K562 (cell line): ENCODE results near the gene NOL4L. TPM values are rescaled to one million over a fixed set of nuclear protein-coding genes. Genes with fewer than 3 reads are reported as not detected.

ENCODE experiments used
- ATAC-seq: fragments of 200-7000 bp; cut with Tn5 transposase; 3 replicates; pipeline ENCODE4 v1.9.1; 2020; ENCODE audit warnings: moderate library complexity
- BruUV-seq: library from RNA; stranded (reverse); fragments of 400-500 nt; replicated peaks from 2 replicates; lab custom pipeline; 2021; lab: Mats Ljungman, UMichigan
- CTCF ChIA-PET: fragments of 300-600 bp; formaldehyde crosslinking; extraction: SDS; loops from one replicate; lab custom pipeline; 2021; ENCODE audit warnings: low intra/inter-chr PET ratio; lab: Yijun Ruan, JAX
- POLR2A ChIA-PET: fragments of 300-600, 350-650 bp; sonication (Branson Sonifier 250); formaldehyde crosslinking; extraction: SDS; loops from one replicate; lab custom pipeline; 2021; ENCODE audit warnings: antibody characterized with exemption, inconsistent platforms; lab: Yijun Ruan, JAX
- DNase-seq, 4 experiments: peaks; one replicate each; pipeline versions ENCODE4 v3.0.0 to v3.0.0-alpha.2; 2011 to 2018; ENCODE audit warnings: low spot score in 3 of 4, mixed read lengths in 3 of 4; ENCODE audit errors: extremely low read depth in 1 of 4
- FAIRE-seq: peaks from 2 replicates; lab custom pipeline; 2011; peaks lifted over from hg19 to GRCh38; lab: Jason Lieb, UNC
- H2AFZ ChIP-seq: 2 replicates; pipeline ENCODE4 v1.6.0; 2011; ENCODE audit warnings: low read depth, low read length, control low read depth, inconsistent platforms
- H3K27ac ChIP-seq: fragments of 200-600 bp; 3 replicates; pipeline ENCODE4 v1.8.0; 2011; ENCODE audit warnings: low read depth, mild to moderate bottlenecking, control low read depth, inconsistent platforms, low read length, moderate library complexity, mixed read lengths; ENCODE audit errors: extremely low read depth
- H3K27me3 ChIP-seq, 2 experiments: fragments of 300-600 bp in 1 of 2; 2 replicates in 1 of 2; 3 replicates in 1 of 2; pipeline versions ENCODE4 v1.6.0 to v1.8.0; 2011; ENCODE audit warnings: inconsistent platforms in 2 of 2, low read length in 2 of 2, mild to moderate bottlenecking in 1 of 2, mixed read lengths in 1 of 2, moderate library complexity in 1 of 2; ENCODE audit not compliant: control insufficient read depth in 2 of 2, insufficient read depth in 2 of 2
- H3K36me3 ChIP-seq: fragments of 300-600 bp; 3 replicates; pipeline ENCODE4 v1.8.0; 2011; ENCODE audit warnings: mild to moderate bottlenecking, low read length, inconsistent platforms; ENCODE audit not compliant: control insufficient read depth, insufficient read depth
- H3K4me1 ChIP-seq, 2 experiments: fragments of 200-600 bp in 1 of 2; replicated peaks in 1 of 2; 2 replicates in 1 of 2; 3 replicates in 1 of 2; pipeline versions ENCODE4 v1.5.1 to v1.8.0; 2011; ENCODE audit warnings: inconsistent platforms in 2 of 2, low read length in 2 of 2, mild to moderate bottlenecking in 1 of 2, mixed read lengths in 1 of 2, moderate library complexity in 1 of 2; ENCODE audit not compliant: control insufficient read depth in 2 of 2, insufficient read depth in 2 of 2
- H3K4me2 ChIP-seq: 2 replicates; pipeline ENCODE4 v1.6.1; 2011; ENCODE audit warnings: low read length, control low read depth, inconsistent platforms, mixed read lengths; ENCODE audit not compliant: insufficient read depth
- H3K4me3 ChIP-seq: fragments of 200-600 bp; sonication (generic), shearing (Covaris generic); 2 replicates; pipeline ENCODE4 v1.5.1; 2016; ENCODE audit warnings: control low read depth, inconsistent platforms
- H3K79me2 ChIP-seq: fragments of 200-600 bp; 3 replicates; pipeline ENCODE4 v1.8.0; 2011; ENCODE audit warnings: low read length, inconsistent platforms; ENCODE audit not compliant: control insufficient read depth, insufficient read depth
- H3K9ac ChIP-seq, 2 experiments: 2 replicates each; pipeline versions ENCODE4 v1.6.0 to v1.6.1; 2011; ENCODE audit warnings: low read depth in 2 of 2, low read length in 2 of 2, control low read depth in 1 of 2, inconsistent platforms in 1 of 2, mild to moderate bottlenecking in 1 of 2, mixed read lengths in 1 of 2; ENCODE audit not compliant: insufficient read depth in 1 of 2
- H3K9me1 ChIP-seq: one replicate; pipeline ENCODE4 v1.6.0; 2011; ENCODE audit warnings: inconsistent platforms, mild to moderate bottlenecking, low read length, moderate library complexity; ENCODE audit not compliant: control insufficient read depth, insufficient read depth
- H3K9me3 ChIP-seq: replicated peaks from 2 replicates; pipeline ENCODE4 v1.5.1; 2011; ENCODE audit warnings: low read depth, low read length, inconsistent platforms; ENCODE audit not compliant: control insufficient read depth, insufficient read depth
- H4K20me1 ChIP-seq: replicated peaks from 2 replicates; pipeline ENCODE4 v1.6.1; 2011; ENCODE audit warnings: low read length, inconsistent platforms, mixed read lengths; ENCODE audit not compliant: control insufficient read depth, insufficient read depth
- BCOR ChIP-seq: fragments of 450-650 bp; IDR thresholded peaks from 2 replicates; pipeline ENCODE4 v1.6.1; 2016
- CTBP1 ChIP-seq: fragments of 450-650 bp; IDR thresholded peaks from 2 replicates; pipeline ENCODE4 v1.6.1; 2016; ENCODE audit warnings: borderline replicate concordance
- FOXP1 ChIP-seq: sonication (generic); formaldehyde crosslinking; IDR thresholded peaks from 2 replicates; pipeline ENCODE4 v1.8.0; 2022; ENCODE audit warnings: mild to moderate bottlenecking, missing genetic modification reagents
- KDM1A ChIP-seq, 2 experiments: fragments of 450-650 bp; IDR thresholded peaks; 2 replicates each; pipeline ENCODE4 v1.6.1; 2016; ENCODE audit warnings: mild to moderate bottlenecking in 2 of 2
- PTBP1 ChIP-seq: fragments of 200-400 bp; formaldehyde crosslinking; IDR thresholded peaks from 2 replicates; pipeline ENCODE4 v1.6.1; 2017; ENCODE audit warnings: low read depth, low read length
- RBM14 ChIP-seq: fragments of 200-400 bp; formaldehyde crosslinking; IDR thresholded peaks from 2 replicates; pipeline ENCODE4 v1.6.1; 2018; ENCODE audit warnings: low read depth, mild to moderate bottlenecking, low read length, moderate library complexity, borderline replicate concordance; ENCODE audit not compliant: insufficient read depth
- RBM25 ChIP-seq: fragments of 200-400 bp; formaldehyde crosslinking; IDR thresholded peaks from 2 replicates; pipeline ENCODE4 v1.6.1; 2018; ENCODE audit warnings: low read length, low read depth, moderate library complexity; ENCODE audit not compliant: severe bottlenecking
- SMARCA5 ChIP-seq: fragments of 450-650 bp; IDR thresholded peaks from 2 replicates; pipeline ENCODE4 v1.6.1; 2016
- TFAP4 ChIP-seq: sonication (generic); formaldehyde crosslinking; IDR thresholded peaks from 2 replicates; pipeline ENCODE4 v1.8.0; 2022; ENCODE audit warnings: missing genetic modification reagents, mild to moderate bottlenecking, moderate library complexity, borderline replicate concordance
- ZC3H8 ChIP-seq: fragments of 450-650 bp; IDR thresholded peaks from 2 replicates; pipeline ENCODE4 v1.6.1; 2017
- ZFP36 ChIP-seq: fragments of 150-350 bp; IDR thresholded peaks from 2 replicates; pipeline ENCODE4 v1.6.1; 2018; ENCODE audit warnings: low read length, low read depth; ENCODE audit not compliant: partially characterized antibody
- ZFX ChIP-seq: sonication (generic); formaldehyde crosslinking; IDR thresholded peaks from 2 replicates; pipeline ENCODE4 v1.8.0; 2022; ENCODE audit warnings: mild to moderate bottlenecking, missing genetic modification reagents, moderate library complexity
- ZNF436 ChIP-seq: fragments of 250-450, 450-650 bp; sonication (Bioruptor Pico); formaldehyde crosslinking; IDR thresholded peaks from 2 replicates; pipeline ENCODE4 v1.7.0; 2020; ENCODE audit warnings: mild to moderate bottlenecking
- WGBS: fragments of 100-300 bp; shearing (Covaris generic); methylation state at CpG from one replicate; pipeline ENCODE4 v1.1.6; 2016; ENCODE audit warnings: low coverage, mixed read lengths; ENCODE audit not compliant: insufficient coverage; ENCODE audit errors: missing lambda C conversion rate; 5-methylcytosine and 5-hydroxymethylcytosine counted together
- in situ Hi-C: fragments of 300-500 bp; cut with MboI; formaldehyde crosslinking; loops from 4 replicates; pipeline ENCODE4 v1.15.0; 2018; ENCODE audit warnings: inconsistent platforms, mixed read lengths
- intact Hi-C: fragments of 100-400 bp; cut with micrococcal nuclease; formaldehyde crosslinking; loops from 2 replicates; pipeline ENCODE4 v1.14.2; 2022
- polyA plus RNA-seq, 8 experiments: library from polyadenylated mRNA; depleted of rRNA in 4 of 8; stranded (reverse) in 5 of 8; unstranded in 3 of 8; fragments of >200 nt; fragmentation: Nextera tagmentation in 2 of 8; fragmentation: Illumina TruSeq in 1 of 8; extraction: Ambion mirVana in 2 of 8; extraction: Trizol in 1 of 8; gene quantifications; 2 replicates each; pipeline versions ENCODE4 v1.2.1 to v1.2.3, GENCODE V29; 2011 to 2014; ENCODE audit warnings: inconsistent platforms in 1 of 8, missing spikeins in 1 of 8
- total RNA-seq, 7 experiments: library from RNA; depleted of rRNA in 6 of 7; stranded (reverse); fragments of >200 nt in 6 of 7; fragmentation: Illumina TruSeq in 2 of 7; extraction: Trizol in 2 of 7; gene quantifications; 2 replicates each; pipeline versions ENCODE4 v1.2.1 to v1.2.3, GENCODE V29; 2011 to 2021; ENCODE audit warnings: low replicate concordance in 1 of 7
- TF ChIP-seq, protein P1 (sequence below): IDR thresholded peaks from 3 replicates; pipeline ENCODE4 v1.6.1; 2011; ENCODE audit warnings: borderline replicate concordance, mild to moderate bottlenecking, moderate library complexity; ENCODE audit not compliant: insufficient read length; ENCODE audit errors: extremely low read depth

The NOL4L gene
- total and polyA plus RNA-seq, 9 of the 15 experiments (the other 6 are each of a cell fraction or from before 2014, with no cell fraction given): 5.1 to 36.2 (median 13.6) TPM

DNA sequence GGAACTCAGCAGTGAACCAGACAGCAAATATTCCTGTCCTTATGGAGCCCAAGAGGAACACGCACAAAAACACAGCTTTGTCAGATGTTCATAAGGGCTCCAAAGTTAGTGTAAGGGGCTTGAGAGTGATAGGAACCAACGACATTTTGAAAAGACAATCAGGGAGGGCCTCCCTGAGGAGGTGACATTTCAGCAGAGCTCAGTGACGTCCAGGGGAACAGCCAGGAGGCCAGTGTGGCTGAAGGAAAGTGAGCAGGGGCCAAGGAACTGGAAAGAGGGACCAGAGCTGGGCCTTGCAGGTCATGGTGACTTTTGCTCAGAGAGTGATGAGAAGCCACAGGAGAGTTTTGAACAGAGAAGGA, 16.1 kb downstream of the NOL4L start:
- Histone ChIP-seq H4K20me1 (0 out of 2 replicates have a peak, but pooled peaks cover 3% of the 10 kb centered on the region), H3K4me3 (no peak overlapping the region), H3K9me1 (no peaks in the 10 kb centered on the region), H3K79me2 (peaks cover 99% of the 10 kb centered on the region), H3K9ac (peak overlapping the region; percentile 12 to 79; a peak in 1 of 4 replicates), H3K27ac (peak overlapping the region; percentile 78; the same call in 1 of the 3 replicates), H3K9me3 (no peaks in the 10 kb centered on the region), H3K4me2 (no peak overlapping the region), H3K4me1 (peaks cover 44 to 64% of the 10 kb centered on the region in 2 experiments), H3K36me3 (peaks cover 48% of the 10 kb centered on the region), H2AFZ (no peak overlapping the region), H3K27me3 (no peaks in the 10 kb centered on the region; a peak in 1 of 5 replicates)
- in situ Hi-C loops: no loop called here
- no peak for ATAC-seq
- POLR2A ChIA-PET: interaction anchor here (0.6 to 2.7 kb wide), 5 partner anchors 9 to 40 kb away, joined by 3 to 12 read pairs (median 4); no protein-coding TSS in a partner anchor
- no TSS peak for BruUV-seq
- CTCF ChIA-PET: no interaction called here
- DNase-seq: no peak
- 56% methylated on average over 3 of the region's 3 CpGs for WGBS
- no peak for FAIRE-seq
- peak; percentile 63 for TF ChIP-seq RBM25
- peak in 1 of 2 experiments; percentile 68; a peak in 2 of 4 replicates for TF ChIP-seq KDM1A (IDR thresholded peaks at IDR 0.05)
- TF ChIP-seq ZC3H8: no peak
- TF ChIP-seq BCOR: peak; percentile 93
- no peak for TF ChIP-seq RBM14
- TF ChIP-seq ZNF436 (CRISPR knock-in tag): peak; percentile 91
- TF ChIP-seq CTBP1: no peak
- TF ChIP-seq PTBP1: peak; percentile 93
- TF ChIP-seq SMARCA5: peak; percentile 98
- no peak for TF ChIP-seq ZFX (CRISPR knock-in tag)
- TF ChIP-seq, protein P1, sequence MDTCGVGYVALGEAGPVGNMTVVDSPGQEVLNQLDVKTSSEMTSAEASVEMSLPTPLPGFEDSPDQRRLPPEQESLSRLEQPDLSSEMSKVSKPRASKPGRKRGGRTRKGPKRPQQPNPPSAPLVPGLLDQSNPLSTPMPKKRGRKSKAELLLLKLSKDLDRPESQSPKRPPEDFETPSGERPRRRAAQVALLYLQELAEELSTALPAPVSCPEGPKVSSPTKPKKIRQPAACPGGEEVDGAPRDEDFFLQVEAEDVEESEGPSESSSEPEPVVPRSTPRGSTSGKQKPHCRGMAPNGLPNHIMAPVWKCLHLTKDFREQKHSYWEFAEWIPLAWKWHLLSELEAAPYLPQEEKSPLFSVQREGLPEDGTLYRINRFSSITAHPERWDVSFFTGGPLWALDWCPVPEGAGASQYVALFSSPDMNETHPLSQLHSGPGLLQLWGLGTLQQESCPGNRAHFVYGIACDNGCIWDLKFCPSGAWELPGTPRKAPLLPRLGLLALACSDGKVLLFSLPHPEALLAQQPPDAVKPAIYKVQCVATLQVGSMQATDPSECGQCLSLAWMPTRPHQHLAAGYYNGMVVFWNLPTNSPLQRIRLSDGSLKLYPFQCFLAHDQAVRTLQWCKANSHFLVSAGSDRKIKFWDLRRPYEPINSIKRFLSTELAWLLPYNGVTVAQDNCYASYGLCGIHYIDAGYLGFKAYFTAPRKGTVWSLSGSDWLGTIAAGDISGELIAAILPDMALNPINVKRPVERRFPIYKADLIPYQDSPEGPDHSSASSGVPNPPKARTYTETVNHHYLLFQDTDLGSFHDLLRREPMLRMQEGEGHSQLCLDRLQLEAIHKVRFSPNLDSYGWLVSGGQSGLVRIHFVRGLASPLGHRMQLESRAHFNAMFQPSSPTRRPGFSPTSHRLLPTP: peak; percentile 57
- no peak for TF ChIP-seq FOXP1 (CRISPR knock-in tag)
- peak; percentile 99 for TF ChIP-seq ZFP36
- TF ChIP-seq TFAP4: no peak
- intact Hi-C loops: no loop called here
